Stimulated activated CD4-positive, alpha-beta T cell treated with anti-CD3 and anti-CD28 coated beads, Interleukin-4, amount 100 ng/mL, for 4 hours (primary cell): Measurements from ENCODE around the gene C5orf52.
A peak's percentile ranks its signal among the peaks of the same experiment; 100 is the strongest.
"Not testable (repeated sequence)": the region's sequence is repeated elsewhere in the genome, so short reads cannot be mapped to it uniquely, and the experiment has no call there.

ENCODE experiments used
- DNase-seq, 2 experiments: peaks; one replicate each; pipeline ENCODE4 v3.0.0-alpha.2; 2020

C5orf52 gene

DNA sequence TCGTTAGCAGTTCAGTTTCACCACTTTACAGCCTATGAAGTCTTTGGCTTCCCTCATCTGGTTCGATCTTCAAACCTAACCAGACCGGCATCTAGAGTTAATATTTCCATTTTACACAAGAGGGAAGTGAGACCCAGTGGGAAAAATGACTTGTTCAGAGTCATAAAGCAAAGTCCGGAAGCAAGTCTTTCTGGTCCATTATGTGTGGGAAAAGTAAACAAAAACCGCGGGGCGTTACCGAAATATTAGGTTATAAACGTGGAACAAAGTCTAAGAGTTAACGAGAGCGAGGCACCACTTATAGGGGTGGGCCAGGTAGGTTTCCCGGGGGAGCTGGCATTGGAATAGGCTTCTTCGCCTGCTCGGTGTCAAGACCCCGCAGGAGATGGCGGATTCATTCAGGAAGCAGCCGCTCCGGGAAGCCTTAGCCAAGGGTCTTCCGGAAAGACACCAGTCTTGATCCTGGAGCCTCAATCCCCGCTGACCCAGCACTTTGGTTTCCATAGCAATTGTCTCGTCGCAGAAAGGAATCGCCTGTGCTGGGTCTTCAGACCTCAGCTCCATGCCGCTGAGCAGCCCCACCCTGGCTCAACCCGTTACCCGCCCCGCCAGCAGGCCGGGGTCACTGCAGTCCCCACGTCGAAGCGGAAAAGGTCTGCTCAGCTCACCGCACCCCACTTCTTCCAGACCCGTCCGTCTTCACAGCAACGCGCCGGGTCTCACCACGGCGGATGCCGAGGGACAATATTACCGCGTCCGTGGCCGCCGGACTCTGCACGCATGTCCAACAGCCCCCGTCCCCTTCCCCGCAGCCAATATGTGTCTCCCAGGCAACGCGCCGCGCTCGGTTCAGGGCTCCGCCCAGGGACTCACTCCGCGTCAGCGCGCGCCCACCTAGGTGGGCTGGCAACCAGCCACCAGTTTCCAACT lies at the start of gene C5orf52:
TSS of gene C5orf52 (plus strand) at position 872 of the 930 bp plus-strand sequence. CDS start 82 bp downstream, outside the sequence.
- peak; percentile 15 to 34 for DNase-seq

DNA sequence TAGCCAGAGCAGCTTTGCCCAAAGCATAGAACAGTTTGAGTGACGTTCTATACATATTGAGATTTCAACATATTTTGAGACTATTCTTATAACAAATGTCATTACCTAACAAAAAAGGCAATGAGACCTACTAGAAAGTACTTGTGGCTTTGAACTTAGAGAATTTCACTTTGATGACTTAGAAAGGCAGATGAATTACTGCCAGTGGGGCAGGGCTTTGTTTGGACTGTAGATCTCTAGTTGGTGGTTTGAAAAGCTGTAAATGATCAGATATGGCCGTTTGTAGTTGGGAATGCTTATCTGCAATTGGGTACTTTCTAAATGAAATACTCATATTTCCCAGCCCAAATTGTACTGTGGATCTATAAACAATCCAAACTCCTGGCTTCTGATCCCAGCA lies 47.2 kb upstream of the C5orf52 start:
- DNase-seq = no peak

DNA sequence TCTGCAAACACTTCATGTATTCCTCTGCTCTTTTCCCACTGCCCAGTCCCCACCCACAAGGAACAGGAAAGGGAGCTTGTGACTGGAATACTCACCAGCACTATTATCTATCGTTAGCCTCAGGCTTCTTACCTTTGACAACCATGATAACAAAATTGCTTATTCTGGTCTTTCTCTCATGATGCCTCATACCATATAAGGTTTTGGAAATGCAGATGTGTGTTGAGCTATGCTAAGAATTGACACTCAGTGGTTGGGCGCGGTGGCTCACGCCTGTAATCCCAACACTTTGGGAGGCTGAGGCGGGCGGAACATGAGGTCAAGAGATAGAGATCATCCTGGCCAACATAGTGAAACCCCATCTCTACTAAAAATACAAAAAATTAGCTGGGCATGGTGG lies 44.5 kb upstream of the C5orf52 start:
- DNase-seq = no peak

DNA sequence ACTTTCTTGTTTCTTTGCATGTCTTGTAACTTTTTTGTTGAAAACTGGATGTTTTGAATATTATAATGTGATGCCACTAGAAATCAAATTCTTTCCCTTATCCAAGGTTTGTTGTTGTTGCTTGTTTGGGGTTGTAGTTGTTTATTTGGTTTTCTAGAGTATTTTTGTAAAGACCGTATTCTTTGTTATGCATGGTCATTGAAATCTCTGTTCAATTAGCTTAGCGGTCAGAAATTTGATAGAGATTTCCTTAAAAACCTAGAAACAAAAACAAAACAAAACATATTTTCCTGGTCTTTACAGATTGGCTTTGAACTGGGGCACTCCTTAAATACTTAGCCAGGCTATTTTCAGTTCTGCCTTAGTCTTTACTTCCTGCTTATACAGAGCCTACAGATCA lies 41.0 kb upstream of the C5orf52 start:
- no peak for DNase-seq

DNA sequence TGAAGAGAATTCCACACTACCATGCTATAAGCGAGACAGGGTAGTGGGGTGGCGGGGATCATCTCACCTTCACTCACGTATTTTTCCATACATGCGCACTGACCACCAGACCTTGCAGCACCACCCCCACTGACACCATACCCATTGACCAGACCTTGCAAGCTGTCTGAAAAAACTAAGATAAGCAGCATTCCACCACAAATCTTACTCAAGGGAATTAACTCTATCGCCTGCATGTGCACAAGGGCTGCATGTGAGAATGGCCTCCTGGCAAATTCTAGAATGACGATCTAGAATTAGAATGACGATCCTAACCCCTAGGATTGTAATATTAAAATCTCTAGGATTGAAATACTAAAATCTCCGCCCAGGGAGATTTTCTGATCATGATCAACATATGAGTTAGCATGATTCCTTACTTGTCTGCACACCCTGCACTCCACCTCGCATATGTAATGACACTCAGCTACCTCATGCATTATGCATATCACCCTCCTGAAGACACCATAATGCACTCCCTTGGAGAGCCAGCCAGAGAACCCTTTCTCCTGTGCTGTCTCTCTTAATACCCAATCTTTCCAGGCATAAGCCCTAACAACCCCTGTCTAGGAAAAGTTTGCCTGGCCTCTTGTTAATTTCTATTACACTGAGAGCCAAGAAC lies 30.8 kb upstream of the C5orf52 start:
- DNase-seq = no peak

DNA sequence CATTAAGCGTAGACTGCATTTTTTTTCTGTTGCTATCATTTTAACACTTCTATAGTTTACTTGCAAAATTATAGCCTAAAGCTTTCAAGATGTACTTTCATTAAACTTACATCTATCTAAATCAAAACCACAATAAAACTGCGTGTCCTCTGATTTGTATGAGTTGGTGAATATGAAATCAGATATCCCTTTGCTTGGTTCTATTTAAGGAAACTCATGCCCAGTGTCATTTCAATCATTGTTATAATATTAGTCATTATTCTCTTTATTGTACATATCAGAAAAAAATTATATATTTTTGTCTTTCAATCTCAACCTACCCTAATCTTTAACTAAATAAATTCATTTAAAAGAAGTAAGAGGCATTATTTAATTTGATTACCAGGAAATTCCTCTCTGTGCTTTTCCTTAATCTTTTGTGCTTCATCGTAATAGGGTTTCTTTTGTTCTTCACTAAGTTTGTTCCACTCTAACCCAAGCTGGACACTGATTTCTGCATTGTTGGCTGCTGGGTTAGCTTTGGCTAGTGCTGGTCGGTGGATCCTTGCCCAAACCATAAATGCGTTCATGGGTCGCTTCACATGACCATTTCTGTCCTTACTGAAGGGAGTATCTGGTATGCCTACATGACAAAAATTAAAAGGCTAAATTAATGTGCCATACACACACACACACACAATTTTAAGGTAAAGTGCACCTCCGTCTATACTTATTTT lies 22.9 kb upstream of the C5orf52 start:
- no peak for DNase-seq

DNA sequence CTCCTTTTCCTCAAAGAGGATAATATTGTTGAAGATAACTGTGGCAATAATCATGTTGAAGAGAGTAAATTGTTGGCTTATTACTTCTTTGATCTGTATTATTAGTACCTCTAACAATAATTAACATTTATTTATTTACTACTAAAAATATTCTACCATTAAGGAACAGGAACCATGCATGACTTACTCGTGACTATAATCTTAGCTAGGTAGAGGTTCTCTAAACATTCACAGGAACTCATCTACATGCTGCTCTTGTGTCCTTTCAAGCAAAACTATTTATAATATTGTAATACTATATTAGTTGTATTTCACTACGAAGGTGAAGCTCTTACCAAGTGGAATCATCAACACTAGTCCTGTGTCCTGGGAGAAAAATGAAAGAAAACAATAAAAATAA lies 22.2 kb upstream of the C5orf52 start:
- DNase-seq = no peak

DNA sequence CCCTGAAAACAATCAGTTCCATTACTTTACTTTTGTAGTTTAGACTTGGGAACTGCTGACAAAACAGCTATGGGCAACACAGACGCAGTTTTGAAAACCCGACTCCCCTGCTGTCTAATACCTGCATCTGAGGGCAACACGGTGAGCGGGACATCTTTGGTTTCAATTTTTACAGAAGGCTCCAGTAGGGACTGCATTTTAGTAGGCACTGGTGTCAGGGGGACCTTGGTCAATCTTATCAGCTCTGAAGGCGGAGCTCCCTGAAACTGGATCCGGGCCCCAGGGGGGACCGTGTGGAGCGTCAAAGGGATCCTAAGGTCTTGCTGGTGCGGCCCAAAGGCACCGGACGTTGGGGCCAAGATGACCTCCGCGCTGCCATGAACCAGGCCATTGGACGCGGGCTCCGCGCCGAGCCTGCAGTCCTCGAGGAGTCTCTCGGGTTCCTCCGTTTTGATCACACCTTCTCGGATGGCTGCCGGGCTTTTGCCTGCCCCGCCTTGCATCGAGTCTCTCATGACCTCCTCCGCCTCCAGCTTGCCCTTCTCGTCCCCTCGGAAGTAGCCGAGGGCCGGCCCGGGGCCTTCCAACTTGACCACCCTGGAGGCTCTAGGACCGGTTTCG lies 20.2 kb upstream of the C5orf52 start:
- DNase-seq = no peak

DNA sequence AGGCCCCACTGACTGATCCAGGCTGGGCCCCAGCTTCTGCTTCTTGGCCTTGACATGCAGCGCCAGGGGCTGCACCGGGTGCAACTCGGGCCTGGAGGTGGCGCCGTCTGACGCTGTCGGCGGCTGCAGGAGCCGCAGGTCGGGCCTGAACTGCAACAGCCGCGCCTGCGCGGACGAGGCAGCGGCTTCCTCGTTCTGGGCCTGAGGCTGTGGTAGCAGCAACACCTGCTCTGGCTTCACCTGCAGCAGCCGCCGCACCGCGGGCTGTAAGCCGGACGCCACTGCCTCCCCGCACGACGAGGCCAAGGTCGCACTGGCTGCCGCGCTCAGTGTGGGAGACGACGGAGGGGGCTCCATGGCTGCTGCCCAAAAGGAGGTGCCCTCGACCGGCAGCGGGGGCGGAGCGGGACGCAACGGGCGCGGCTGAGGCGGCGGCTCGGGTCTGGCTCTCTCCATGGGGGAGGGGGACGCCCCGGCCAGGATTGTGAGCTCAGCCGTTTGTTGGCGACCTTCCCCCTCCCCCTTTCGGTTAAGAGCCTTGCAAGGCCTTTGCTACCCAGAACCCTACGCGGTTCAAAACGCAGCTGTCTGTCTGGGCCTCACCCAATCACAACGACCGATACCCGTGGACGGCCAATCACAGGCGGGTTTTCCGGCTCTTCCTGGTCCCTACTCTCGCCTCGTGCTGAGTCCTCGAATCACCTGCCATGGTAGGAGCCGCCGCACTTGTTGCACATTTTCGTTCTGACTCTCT lies 19.5 kb upstream of the C5orf52 start:
- peak; percentile 77 to 84 for DNase-seq

DNA sequence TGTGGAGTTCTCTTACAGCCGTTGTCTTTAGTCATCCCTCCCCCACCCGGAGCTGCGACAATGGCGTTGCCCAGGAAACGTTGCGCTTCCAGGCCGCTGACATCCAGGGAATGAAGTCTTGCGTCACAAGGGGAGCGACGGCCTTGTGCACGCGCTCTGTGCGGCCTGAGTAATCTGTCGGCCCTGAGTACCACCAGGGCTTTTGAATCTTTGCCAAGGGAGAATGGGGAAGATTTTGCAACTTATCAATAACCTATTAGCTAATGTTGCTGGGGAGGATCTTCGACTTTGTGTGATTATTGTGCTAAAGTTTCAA lies 19.0 kb upstream of the C5orf52 start, which contains the start of gene SOX30:
TSS of gene SOX30 (minus strand) at position 62 of the 316 bp plus-strand sequence. CDS start 360 bp downstream, outside the sequence.
- DNase-seq = no peak

DNA sequence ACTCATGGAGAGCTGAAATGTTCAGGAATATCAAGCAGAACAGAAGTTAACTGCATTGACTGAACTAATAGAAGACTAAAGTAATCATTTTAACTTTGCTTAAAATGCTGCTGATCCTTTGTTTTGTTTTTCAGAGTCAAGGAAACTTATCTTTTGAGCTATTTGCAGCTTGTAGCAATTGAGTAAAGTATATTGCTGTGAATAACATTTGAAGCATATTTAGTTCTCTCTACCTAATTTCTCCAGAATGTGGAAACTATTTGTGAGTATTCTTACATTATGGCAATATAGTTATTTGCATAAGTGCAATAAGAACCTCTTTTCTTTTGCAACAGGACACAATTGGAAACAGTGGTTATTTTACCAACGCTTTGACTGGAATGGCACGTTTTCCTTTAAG lies 13.8 kb upstream of the C5orf52 start:
- DNase-seq = no peak

DNA sequence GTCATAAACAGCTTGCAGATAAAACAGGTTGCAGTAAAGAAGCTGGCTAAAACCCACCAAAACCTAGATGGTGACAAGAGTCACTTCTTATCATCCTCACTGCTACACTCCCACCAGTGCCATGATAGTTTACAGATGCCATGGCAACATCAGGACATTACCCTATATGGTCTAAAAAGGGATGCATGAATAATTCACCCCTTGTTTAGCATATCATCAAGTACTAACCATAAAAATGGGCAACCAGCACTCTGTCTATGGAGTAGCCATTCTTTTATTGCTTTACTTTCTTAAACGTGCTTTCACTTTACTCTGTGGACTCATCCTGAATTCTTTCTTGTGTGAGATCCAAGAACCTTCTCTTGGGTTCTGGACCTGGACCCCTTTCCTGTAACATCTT lies 12.4 kb upstream of the C5orf52 start:
- DNase-seq = no peak

DNA sequence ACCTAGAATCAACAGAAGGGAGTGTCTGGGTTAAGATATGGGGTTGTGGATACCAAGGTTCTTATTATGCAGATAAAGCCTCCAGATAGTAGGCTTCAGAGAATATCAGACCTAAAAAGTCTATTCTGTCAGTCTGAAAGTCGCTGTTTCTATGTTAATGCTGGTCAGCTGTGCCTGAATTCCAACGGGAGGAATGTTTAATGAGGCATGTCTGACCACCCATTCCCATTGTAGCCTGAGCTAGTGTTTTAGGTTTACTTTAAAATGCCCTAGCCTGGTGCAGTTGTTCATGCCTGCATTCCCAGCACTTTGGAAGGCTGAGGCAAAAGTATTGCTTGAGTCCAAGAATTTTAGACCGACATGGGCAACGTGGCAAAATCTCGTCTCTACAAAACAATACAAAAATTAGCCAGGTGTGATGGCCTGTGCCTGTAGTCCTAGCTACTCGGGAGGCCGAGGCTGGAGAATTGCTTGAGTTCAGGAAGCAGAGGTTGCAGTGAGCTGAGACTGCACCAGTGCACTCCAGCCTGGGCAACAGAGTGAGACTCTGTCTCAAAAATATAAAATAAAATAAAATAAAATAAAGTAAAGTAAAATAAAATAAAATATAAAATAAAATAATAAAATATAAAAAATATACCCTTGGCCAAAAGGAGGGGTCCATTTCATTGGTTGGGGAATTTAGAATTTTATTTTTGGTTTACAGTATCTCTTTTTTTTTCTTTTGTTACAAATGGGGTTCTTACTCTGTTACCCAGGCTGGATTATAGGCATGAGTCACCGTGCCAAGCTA lies 11.3 kb upstream of the C5orf52 start:
- DNase-seq = no peak

DNA sequence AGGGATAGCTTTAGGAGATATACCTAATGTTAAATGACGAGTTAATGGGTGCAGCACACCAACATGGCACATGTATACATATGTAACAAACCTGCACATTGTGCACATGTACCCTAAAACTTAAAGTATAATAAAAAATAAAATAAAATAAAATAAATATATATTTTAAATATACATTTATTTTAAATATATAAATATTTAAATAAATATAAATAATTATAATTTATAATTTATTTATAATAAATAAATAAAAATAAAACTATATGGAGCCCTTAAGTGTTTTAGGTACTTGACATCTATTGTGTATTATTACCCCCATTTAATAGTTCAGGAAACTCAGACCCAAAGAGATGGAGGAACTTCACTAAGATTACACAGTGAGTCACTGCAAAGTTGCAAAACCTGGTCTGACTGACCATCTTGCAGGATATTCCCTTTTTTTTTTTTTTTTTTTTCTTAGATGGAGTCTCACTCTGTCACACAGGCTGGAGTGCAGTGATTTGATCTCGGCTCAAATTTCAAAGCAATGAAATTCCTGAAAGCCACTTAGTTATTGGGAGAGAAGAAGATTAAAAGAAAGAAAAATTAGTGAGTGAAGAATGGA lies 5.8 kb upstream of the C5orf52 start:
- no peak for DNase-seq

DNA sequence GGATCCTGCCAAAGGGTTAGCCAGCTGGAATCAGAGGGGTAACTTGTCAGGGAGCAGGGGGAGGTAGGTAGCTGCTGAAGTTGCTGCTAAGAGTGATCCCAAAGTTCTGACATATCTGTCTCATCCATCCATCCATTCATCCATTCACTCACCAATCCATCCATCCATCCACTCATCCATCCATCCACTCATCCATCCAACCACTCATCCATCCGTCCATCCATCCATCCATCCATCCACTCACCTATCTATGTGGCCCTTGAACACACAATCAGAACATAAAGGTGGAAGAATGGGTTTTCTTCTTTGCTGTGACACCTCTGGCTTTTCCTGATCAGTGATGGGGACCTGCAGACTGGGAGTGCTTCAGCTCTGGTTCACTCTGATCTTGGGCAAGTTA lies 3.0 kb upstream of the C5orf52 start:
- no peak for DNase-seq

DNA sequence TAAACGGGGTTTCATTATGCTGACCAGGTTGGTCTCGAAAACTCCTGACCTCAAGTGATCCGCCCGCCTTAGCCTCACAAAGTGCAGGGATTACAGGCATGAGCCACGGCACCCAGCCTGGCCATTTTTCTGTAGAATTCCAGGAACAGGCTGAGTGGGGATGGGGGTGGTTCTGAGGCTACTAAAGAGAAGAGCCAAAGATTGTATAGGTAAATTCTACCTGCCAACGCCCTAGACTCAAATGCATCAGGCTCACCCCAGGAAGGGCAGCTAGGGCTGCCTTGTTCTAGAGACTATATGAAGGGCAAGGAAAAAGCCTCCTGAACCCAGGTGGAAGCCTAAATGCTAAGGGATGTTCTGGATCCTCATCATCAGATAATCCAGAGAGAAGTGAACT lies 1.6 kb upstream of the C5orf52 start:
- no peak for DNase-seq

DNA sequence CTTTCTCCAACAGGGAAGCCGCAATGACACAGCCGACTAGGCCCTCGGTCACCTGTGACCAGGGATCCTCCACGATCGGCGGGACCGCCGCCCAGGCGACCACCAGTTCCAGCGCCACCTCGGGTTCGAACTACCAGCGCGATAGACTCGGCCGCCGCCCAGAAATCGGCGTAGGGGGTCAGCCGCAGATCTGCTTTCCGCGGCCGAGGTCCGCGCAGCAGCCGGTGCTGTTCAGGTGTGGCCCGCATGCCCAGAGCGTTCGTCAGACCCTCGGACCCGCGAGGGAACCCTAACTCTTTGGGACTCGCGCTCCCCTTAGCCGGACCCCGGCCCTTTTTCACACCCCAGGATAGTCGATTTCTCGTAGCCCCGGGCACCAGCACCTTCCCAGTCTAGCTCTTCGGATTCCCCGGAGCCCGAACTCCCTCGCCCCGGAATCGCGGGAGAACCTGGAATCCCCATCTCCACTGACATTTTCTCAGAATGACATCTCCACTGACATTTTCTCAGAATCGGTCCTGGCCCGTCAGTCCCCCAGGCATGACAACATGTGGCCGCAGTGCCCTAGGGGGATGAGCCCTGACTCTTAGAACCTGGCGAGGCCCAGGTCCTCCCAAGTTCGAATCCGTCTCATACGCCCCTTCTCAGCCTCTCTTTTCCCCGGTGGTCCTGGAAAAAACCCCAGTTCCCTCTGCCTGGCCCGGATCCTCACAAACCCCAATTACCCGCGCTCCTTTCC lies 428 bp downstream of the C5orf52 start:
- DNase-seq = no peak

DNA sequence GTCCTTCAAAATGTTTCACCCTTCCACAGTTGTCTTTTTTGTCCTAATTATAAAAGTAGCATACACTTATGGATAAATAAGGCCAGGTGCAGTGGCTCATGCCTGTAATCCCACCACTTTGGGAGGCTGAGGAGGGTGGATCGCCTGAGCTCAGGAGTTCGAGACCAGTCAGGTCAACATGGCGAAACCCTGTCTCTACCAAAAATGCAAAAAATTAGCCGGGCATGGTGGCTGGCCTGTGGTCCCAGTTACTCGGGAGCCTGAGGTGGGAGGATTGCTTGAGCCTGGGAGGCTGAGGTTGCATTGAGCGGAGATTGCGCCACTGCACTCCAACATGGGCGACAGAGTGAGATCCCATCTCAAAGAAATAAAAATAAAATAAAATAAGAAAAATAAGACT lies 1.6 kb downstream of the C5orf52 start:
- no peak for DNase-seq

DNA sequence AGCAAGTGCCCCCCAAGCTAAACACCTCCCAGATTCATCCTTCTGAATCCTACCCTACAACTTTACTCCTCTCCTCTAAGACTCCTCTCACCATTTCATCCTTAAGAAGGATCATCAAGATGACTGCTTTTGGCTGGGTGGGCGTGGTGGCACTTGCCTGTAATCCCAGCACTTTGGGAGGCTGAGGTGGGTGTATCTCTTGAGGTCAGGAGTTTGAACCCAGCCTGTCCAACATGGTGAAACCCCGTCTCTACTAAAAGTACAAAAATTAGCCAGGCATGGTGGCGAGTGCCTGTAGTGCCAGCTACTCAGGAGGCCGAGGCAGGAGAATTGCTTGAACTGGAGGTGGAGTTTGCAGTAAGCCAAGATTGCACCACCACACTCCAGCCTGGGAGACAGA lies 3.0 kb downstream of the C5orf52 start:
- not testable (repeated sequence) for DNase-seq

DNA sequence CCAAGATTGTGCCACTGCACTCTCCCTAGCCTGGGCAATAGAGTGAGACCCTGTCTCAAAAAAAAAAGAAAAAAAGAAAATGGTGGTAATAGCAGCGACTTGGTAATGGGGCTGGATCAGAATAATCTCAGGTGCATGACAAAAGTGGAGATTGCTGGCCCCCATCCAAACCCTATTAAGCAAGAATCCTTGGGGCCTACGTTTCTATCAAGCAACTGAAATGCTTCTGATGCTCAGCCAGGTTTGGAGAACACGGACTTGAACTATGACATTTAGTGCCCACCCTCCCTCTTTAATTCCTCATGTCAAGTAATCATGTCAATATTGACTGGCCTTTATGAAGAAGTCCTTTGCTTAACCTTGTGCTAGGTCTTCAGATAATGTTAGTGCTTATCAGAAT lies 6.6 kb downstream of the C5orf52 start:
- no peak for DNase-seq
